Measurements from ENCODE around the gene KCNMA1.

KCNMA1 gene

DNA sequence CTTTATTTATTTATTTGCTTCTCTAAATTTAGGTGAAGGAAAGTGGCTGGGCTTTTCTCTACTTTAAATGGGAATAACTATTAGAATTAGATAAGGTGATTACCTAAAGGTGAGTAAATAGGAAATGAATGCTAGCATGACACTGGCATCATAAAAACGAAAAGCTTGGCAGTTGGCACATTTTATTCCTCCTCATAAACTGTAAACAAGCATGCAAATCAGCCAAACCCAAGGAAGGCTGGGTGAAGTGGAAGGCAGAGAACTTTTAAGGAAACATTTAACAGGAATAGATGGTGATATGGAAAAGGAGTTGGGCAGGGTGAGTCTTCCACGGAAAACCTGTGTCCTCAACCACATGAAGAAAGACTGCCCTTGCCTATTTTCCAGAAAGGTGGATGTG, 669.1 kb downstream of the KCNMA1 start:
- in situ Hi-C loops (cut with HindIII; ENCODE audit: low sequenced_read_pairs), result no loop called here

DNA sequence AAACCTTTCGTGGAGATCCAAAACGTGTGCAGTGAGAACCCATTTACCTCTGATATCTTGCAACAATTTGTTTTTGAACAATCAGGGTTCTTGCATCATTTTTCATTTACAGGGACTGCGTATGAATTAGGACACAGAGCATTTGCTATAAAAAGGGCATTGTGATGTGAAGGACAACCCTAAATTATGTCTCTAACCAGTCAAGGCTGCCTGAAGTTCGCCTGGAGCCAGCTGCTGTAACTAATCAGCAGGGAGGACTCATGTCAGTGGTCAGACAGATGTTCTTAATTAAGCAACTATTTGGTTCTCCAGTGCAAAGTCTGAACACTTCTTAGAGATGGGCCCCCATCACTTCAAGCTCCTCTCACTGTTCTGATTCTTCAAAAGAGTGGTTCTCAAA, 674.8 kb downstream of the KCNMA1 start:
- in situ Hi-C loops (cut with HindIII; ENCODE audit: low sequenced_read_pairs), result no loop called here

DNA sequence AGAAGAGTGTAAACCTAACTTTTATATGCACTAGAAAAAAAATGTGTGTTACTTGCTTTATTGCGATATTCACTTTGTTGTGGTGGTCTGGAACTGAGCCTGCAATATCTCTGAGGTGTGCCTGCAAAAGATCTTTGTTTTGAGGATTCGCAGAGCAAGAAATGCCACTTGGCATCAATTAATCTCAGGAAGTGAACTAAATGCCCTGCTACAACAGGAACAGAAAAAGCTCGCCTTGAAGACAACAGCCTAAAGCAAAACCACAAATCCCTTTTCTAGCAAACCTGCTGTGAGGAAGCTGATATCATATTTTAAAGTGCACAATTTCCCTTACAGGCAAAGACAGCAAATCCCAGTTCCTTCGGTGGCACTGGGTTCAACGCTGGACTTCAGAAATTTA, 675.8 kb downstream of the KCNMA1 start:
- in situ Hi-C loops (cut with HindIII; ENCODE audit: low sequenced_read_pairs), result no loop called here

DNA sequence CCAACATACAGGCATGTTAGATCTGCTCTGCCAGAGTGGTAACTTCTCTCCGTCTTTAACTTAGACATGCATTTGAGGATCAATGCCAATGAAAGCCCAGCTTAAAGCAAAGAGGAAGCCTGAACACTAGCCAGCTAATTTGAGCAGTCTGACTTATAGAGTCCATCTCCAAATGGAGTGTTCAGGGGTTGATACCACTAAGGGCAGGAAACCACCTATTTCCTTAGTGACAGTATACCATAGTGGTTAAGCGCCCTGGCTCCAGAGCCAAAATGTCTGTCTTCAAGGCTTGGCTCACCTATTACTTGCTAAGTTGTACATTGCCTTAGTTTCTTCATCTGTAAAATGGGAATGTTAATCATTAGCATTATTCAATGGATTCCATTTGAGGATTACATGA, 678.5 kb downstream of the KCNMA1 start:
- in situ Hi-C loops (cut with HindIII; ENCODE audit: low sequenced_read_pairs), result no loop called here

DNA sequence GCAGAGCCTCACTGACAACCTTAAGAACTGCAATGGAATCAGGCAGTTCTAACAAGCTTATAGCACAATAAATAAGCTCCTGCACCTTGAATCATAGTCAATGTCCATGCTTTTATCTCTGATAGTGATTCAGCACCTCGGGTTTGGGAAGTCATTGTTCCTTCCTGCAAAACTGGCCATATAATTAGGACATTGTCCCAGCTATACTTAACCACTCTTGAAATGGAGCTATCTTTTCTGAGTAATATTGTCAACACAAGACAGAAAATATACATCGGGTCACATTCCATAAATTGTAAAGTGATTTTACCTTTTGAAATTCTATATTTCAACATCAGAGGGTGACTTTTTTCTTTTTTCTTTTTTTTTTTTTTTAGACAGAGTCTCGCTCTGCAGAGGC, 682.8 kb downstream of the KCNMA1 start:
- in situ Hi-C loops (cut with HindIII; ENCODE audit: low sequenced_read_pairs), result no loop called here

DNA sequence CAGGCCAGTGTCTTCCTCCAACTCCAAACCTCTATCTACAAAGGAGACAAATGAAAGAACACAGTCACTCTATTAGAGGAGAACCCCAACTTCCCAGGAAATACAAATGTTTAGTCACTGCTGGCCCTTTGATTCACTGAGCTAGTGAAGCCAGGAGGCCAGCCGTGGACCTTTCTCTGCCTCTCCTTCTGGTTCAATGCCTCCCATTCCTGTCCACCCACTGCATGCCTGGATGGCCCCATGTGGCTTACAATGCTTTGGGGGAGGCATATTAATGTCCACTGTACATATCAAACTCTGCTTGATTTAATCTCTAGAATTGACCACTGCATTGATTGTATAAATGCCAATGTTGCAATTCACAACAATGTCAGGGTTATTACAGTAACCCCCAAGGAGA, 687.3 kb downstream of the KCNMA1 start:
- in situ Hi-C loops (cut with HindIII; ENCODE audit: low sequenced_read_pairs), result no loop called here

DNA sequence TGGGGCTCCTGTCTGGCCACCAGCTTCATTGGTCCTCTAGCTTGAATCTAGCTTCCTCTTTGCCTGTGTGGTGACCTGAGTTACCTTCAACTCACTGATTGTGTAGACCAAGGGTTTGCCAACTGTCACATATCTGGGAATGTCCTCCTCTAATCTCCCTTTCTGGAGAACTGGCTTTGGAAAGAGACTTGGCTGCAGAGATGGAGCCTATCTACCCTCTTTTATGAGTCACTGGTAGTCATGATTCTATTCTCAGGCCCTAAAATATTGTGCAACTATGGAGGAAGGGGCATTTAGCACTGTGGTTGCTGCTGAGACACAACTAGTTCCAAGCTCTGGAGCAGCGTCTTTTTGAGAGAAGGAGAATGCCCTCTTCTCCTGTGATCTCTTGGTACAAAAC, 691.3 kb downstream of the KCNMA1 start:
- in situ Hi-C loops (cut with HindIII; ENCODE audit: low sequenced_read_pairs), result no loop called here

DNA sequence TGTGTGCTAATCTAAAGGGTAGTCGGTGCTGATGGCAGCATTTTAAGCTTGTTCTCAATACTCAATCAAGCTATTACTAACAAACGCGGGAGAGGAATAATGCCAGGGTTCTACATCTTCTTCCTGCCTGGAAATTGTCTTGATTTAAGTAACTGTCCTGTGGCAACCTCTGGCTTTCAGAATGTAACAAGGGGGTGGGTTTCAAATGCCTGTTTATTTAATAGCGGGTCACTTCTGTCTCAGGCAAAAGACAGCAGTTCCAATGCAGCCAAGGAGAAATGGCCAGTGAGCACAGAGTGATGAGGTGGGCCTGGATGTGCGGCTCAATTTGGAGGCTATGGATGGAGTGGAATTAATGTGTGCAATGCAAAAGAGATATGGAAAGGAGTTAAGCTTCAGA, 692.4 kb downstream of the KCNMA1 start:
- in situ Hi-C loops (cut with HindIII; ENCODE audit: low sequenced_read_pairs), result no loop called here

DNA sequence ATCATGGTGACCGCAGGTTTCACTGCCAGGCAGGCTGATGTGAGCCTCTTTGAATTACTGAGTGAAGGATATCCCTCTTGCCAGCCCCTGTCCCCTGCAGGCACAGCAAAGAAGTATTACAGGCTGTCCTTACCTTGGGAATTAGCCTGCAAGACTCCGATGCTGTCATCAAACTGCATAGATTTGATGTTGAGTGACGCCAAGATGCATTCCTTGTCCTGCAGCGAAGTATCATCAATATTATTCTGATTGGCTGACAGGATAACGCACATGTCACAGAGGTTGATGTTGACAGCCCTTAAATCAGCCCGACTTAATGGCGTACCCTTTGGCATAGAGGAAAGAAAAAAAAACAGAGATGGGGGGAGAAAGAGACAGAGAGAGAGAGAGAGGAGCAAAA, 693.0 kb downstream of the KCNMA1 start:
- in situ Hi-C loops (cut with HindIII; ENCODE audit: low sequenced_read_pairs), result no loop called here

DNA sequence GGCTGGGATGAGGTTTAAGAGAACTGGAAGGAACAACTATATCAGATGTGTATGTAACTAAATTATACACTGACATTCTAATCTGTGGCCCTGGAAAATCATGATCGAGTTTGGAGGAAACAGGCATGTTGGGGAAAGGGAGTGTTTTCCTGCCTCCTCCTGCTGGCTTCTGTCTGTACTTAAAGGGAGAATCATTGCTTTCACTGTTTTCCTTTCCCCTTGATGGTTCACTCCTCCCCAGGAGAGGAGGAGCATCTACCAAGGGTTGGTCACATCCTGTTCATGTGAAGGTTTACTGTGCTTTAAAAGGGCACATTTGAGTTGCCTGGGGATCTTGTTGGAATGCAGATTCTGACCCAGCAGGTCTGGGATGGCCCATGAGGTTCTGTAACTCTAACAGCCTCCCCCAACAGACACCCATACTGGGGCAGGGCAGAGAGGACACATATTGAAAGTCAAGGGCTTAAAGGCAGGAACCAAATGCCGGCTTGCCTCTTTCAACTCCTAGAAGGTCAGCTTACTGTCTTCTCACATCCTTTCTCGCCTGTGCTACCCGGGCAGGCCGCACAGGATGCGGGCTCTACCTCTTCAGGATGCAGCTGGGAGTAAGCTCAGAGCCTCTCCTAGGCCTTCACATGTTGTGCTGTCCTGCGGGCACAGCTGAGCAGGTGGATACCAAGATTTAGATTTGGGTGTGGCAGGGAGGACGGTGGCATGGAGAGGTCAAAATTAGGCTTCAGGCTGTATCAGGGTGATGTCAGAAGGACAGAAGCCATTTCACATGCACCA, 694.8 kb downstream of the KCNMA1 start:
- in situ Hi-C loops (cut with HindIII; ENCODE audit: low sequenced_read_pairs), result no loop called here

DNA sequence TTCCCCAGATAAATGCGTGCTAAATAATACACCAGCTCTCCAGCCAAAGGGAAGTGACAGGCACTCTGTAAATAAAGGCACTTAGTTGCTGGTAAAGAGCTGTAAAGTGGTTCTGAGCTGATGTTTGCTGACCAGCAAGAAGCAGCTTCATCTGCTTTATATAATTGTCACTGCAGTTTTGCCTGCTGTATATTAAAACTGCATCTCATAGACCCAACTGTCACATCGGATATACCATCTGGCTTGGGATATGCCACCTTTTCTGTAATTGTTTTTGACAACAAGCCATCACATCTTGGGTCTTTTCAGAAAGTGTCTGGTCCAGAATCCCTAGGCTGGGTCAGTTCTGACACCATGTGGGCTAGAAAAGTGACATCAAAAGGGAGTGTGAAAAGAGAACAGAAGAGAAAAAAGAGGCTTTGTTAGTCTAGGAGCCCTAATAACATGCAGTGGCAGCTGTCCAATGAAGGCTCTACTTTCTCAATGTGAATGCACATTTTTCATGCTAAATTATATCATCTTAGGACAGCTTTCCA, 697.6 kb downstream of the KCNMA1 start:
- in situ Hi-C loops (cut with HindIII; ENCODE audit: low sequenced_read_pairs), result no loop called here

DNA sequence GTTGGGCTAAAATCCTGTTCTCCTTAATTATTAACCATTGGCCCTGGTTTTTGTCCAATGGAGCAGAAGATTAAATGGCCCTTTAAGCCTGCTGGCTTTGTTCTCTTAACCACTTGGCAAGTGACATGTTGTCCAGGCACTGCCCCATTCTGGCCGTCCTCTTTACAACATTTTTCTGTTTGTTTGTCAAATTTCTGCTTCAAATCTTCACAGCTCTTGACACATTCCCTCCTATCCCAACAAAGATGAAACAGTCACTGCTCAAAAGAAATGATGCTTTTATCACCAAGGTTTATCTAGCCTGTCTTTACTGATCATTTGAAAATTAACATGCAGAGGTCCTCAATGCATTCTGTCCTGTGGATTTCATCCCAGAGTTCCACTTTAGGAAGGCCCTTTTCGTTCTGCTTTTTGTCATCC, 700.4 kb downstream of the KCNMA1 start:
- in situ Hi-C loops (cut with HindIII; ENCODE audit: low sequenced_read_pairs), result no loop called here

DNA sequence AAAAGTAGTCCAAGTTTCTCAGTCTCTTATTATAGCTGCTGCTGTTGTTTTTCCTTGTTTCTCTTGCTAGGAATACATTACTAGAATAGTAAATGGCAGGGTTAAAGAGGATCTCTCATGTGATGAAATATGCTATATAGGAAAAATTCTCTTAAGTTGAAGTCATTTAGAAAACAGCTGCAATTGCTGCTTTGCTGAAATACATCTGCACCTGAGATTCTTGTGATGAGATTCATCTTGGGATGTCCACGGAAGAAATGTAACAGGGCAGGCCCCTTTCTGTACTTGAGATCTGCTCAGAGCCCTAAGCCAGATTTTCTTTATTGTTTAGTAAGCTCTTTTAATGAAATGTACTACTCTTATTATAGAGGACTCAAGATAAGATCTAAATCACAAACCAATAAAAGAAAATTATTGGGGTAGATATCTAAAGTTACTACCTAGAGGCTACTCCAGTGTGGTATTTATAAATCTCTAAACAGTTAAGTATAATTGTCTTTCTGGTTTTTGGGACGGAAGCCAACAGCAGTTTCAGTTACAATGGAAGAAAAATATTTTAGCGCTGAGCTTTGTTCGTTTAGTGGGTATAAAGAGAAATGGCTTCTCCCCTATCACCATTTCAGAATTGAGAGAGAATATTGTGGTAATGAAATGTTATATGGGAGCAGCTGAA, 701.5 kb downstream of the KCNMA1 start:
- in situ Hi-C loops (cut with HindIII; ENCODE audit: low sequenced_read_pairs), result no loop called here

DNA sequence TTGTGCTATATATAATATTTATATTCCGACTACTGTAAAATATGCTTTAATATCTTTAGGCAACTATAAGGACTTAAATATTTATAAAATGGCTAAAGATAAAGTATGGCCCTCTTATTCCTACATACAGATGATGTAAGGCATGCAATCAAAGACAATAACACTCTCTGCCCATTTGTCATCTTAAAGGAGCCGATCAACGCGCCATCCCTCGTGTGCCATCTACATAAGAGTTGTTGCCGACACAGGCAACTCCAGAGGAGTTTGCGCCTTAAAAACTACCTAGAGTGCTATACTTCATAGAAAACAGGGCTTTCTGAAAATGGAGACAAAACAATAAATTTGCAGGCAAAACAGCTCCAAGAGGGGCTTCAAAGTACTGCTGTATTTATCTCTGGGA, 709.0 kb downstream of the KCNMA1 start:
- in situ Hi-C loops (cut with HindIII; ENCODE audit: low sequenced_read_pairs), result no loop called here

DNA sequence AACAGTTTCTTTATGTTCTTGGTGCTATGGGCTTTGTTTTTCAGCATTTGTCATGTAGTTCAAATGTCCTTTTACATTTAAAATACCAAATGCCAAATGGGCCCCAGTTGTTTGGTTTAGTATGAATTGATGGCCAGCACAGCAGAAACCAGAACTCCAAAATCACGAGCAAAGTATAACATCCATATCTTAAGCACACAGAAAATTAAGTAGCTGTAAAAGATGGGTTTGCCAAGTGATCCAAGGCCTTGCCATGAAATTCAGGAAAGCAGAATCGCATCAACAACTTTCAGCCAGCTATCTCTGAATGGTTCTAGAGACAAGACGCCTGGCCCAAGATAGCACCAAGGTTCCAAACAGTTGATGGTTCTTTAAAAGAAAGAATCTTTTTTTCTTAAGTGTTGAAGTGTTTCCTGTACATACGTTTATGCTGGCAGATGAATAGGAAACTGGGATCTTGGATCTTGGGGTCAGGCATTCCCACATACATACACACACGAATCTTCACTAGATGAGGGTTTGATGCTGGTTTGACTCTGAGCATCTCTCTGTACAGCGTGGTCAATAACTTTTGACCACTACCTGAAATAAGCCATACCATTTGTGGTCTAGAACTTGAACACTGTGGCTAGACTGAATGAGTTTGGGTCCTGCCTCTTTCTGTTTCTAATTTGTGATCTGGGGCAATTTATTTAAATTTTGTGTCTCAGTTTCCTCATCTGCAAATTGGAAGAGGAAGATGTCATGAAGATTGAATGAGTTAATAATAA, 711.8 kb downstream of the KCNMA1 start:
- in situ Hi-C loops (cut with HindIII; ENCODE audit: low sequenced_read_pairs), result no loop called here

DNA sequence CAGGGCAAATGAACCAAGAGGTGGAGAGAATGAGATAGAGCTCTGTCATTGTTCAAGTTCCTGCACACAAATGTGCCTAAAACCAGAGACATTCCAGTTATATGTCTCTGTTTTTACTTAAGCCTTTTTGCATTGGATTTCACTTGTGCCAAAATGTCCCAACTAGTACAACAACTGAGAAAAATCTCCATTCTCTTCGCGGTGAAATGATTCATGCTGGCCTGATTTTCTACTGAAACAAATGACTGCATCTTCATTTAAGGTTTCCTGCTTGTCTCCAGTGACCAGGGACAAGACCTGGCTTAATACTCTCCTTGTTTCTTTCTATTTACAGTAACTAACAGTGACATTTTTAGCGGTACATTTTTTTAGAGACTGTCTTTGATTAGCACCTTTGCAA, 714.9 kb downstream of the KCNMA1 start:
- in situ Hi-C loops (cut with HindIII; ENCODE audit: low sequenced_read_pairs), result no loop called here

DNA sequence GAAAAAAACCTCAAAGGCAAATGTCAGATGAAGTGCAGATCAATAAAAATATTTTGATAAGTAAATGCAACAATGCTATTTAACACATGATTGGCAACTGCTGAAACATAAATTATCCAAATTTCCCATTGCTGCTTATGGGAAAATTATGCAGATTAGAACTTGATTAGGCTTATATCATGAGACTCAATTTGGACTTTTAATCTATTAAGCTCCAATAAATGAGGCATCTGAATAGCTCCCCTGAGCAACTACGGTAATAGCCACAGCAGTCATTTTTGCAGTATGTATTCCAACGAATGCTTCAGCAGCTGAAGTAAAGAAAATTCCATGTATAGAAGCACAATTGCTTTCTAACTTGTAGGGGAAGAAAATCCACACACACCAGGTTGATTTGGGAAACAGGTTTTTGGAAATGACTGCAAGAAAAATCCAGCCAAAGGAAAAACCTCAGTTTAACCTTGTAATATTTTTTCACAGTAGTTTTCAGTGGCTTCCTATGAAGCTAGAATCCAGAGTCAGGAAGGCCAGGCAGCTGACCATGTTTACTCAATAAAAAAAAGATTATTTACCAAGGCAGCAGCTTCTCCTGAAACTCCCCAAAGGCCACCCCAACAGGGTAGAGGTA, 716.1 kb downstream of the KCNMA1 start:
- in situ Hi-C loops (cut with HindIII; ENCODE audit: low sequenced_read_pairs), result no loop called here

DNA sequence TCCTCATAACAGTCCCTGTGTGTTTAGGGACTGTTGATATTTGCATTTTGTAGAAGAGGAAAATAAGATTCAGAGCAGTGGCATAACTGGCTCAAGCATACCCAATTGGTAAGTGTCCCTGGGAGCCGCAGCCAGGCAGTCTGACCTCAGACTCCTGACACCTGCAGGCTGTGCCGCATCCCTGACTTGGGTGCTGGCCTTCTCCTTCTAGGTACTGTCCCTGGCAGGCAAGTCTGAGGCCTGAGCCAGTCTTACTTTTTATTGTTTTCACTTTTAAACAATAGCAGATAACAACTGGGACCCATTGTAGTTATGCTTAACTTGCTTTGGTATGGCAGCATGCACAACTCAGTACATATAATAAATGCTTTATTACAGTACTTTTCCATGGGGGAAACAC, 717.0 kb downstream of the KCNMA1 start:
- in situ Hi-C loops (cut with HindIII; ENCODE audit: low sequenced_read_pairs), result no loop called here

DNA sequence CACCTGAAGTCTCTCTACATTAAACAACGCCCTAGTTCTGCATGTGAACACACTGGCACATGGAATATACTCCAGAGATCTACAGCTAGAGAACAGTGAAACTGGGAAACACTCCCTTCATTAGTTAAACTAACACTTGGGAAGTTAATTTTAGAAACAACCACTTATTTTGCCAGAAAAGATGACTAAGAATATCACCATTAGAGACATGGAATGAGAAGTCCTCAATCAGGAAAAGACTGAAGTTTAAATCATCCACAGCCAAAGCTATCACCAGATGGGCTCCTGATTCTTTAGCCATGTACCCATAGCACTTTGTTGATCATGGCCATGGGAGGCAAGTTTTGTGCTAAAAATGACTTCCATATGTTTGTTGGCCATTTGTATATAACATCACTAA, 719.5 kb downstream of the KCNMA1 start:
- in situ Hi-C loops (cut with HindIII; ENCODE audit: low sequenced_read_pairs), result no loop called here

DNA sequence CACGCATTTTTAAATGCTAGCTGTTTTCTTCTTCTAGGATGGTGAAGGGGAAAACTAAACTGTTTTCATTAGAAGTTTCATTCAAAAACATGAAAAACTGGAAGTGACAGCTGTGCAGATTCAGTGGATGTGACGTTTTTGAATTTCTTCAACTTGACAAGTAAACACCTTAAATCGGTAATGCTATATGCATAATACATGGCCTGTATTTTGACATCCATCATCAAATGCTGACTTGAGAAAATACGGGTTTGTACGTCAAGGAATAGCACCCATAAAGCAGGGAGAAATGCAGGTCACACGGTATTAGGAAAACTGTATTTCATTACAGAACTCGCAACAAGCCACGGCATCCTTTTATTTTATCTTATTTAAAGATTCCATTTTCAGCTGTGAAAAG, 720.5 kb downstream of the KCNMA1 start:
- in situ Hi-C loops (cut with HindIII; ENCODE audit: low sequenced_read_pairs), result no loop called here

DNA sequence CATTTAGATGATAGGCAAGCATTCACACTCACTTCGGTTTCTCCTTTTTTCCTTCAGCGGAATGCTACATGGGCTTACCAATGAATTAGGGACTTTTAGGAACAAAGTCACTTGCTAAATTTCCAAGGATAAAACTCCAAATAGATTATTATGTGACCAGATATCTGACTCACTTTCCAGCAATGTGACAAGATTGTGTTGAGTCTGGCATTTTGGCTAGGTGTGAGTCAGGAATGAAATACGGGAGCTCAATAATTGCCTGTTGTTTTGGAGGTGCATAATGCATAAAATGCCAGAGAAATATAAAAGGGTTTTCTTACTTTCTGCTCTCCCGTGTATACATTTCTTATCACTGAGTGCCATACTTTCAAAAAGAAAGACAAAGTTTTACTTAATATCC, 721.1 kb downstream of the KCNMA1 start:
- in situ Hi-C loops (cut with HindIII; ENCODE audit: low sequenced_read_pairs), result no loop called here
